Measurements from ENCODE around the gene GYPA.
"Not testable (repeated sequence)": the region's sequence is repeated elsewhere in the genome, so short reads cannot be mapped to it uniquely, and the experiment has no call there.

The GYPA gene

DNA sequence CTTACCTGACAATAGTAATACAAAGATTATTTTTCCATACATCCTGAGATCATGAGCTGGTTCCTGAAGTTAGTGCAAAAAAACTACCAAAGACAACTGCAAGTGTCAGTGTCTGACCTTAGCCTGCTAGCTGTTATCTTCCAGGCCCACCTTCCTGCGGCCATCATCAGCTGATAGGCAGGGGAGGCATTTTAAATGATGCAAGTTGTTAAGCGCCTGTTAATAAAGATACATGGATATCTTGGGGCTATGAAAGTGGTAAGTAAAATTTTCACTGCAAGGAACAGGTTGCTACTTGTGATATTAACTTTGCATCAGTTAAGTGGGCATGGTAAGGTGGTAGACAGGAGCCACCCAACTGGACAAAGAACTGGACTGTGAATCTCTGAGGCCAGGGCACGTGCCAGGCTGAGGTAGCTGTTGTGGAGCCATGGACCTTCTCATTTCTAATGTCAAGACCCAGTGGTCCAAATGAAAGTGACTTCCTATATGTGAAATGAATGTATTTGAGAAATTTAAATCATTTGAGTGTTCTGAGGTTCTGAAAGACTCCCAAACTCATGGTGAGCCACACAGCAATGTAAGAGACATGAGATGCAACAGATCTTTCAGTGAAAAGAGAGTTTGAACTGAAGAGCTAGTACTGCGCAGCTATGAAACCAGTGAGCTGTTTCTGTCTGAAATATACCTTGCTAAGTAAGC, at the start of gene GYPA:
GYPA (minus strand) TSS at position 125 of the 702 bp plus-strand sequence; CDS start at position 42, 83 bp downstream.
- DNase-seq (ENCODE audit: extremely low spot score); CTCF ChIA-PET; POLR2A ChIA-PET: not testable (repeated sequence)

DNA sequence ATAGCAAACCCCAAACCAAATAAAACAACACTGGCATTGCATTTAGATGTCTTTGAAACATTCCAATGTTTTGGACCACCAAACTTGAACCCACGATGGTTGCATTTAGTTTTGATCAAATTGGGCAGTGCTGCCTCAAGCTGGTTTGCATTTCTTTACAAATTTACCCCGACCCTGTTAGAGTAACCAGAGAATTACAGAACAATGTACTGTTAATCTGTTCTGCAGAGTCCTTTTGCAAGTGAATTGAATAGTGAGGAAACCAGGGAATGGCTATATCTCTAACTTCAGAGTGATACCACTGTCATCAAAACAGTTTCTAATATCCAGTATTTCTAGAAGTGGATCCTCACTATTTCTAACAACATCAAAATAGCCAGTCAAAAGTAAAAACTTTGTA, 49.5 kb upstream of the GYPA start:
- POLR2A ChIA-PET: no interaction called here
- TF ChIP-seq L3MBTL2 (conservative IDR thresholded peaks at IDR 0.05): no peak
- CTCF ChIA-PET: no interaction called here
- DNase-seq (ENCODE audit: extremely low spot score): no peak

GRCh38 chr4:144189121-144189520, 48.6 kb upstream of the GYPA start:
- no peak for DNase-seq (ENCODE audit: extremely low spot score)
- TF ChIP-seq NFRKB (IDR thresholded peaks at IDR 0.05) (no peak), HDGF (IDR thresholded peaks at IDR 0.05; ENCODE audit: borderline replicate concordance) (no peak), L3MBTL2 (conservative IDR thresholded peaks at IDR 0.05) (no peak), FOXA1 (IDR thresholded peaks at IDR 0.05) (no peak), PKNOX1 (IDR thresholded peaks at IDR 0.05) (no peak), LEF1 (IDR thresholded peaks at IDR 0.05; ENCODE audit: borderline replicate concordance) (no peak), SP1 (IDR thresholded peaks at IDR 0.05) (no peak), TARDBP (IDR thresholded peaks at IDR 0.05) (no peak), BHLHE40 (IDR thresholded peaks at IDR 0.05; ENCODE audit: borderline replicate concordance) (no peak), CTBP1 (IDR thresholded peaks at IDR 0.05; ENCODE audit: borderline replicate concordance) (no peak)
- POLR2A ChIA-PET: no interaction called here
- CTCF ChIA-PET: no interaction called here

- ChIA-PET CTCF (no interaction called here), POLR2A (no interaction called here)
- no peak for DNase-seq (ENCODE audit: extremely low spot score)
- TF ChIP-seq ELF4 (IDR thresholded peaks at IDR 0.05): no peak
- no peak for TF ChIP-seq CTBP1 (IDR thresholded peaks at IDR 0.05; ENCODE audit: borderline replicate concordance)
Observed at GRCh38 chr4:144185086-144185485, 44.6 kb upstream of the GYPA start.

- TF ChIP-seq FOXA1 (IDR thresholded peaks at IDR 0.05) (no peak), PKNOX1 (IDR thresholded peaks at IDR 0.05) (no peak), ELF4 (IDR thresholded peaks at IDR 0.05) (no peak), L3MBTL2 (conservative IDR thresholded peaks at IDR 0.05) (no peak), SUZ12 (IDR thresholded peaks at IDR 0.05) (no peak), FOXM1 (IDR thresholded peaks at IDR 0.05; ENCODE audit: borderline replicate concordance) (no peak), ARNT (IDR thresholded peaks at IDR 0.05) (no peak), NFRKB (IDR thresholded peaks at IDR 0.05) (no peak), LEF1 (IDR thresholded peaks at IDR 0.05; ENCODE audit: borderline replicate concordance) (no peak), TARDBP (IDR thresholded peaks at IDR 0.05) (no peak), BHLHE40 (IDR thresholded peaks at IDR 0.05; ENCODE audit: borderline replicate concordance) (no peak), FOXK2 (IDR thresholded peaks at IDR 0.05) (no peak), ZNF384 (IDR thresholded peaks at IDR 0.05) (no peak)
- POLR2A ChIA-PET: no interaction called here
Observed at GRCh38 chr4:144183165-144183564, 42.6 kb upstream of the GYPA start.

DNA sequence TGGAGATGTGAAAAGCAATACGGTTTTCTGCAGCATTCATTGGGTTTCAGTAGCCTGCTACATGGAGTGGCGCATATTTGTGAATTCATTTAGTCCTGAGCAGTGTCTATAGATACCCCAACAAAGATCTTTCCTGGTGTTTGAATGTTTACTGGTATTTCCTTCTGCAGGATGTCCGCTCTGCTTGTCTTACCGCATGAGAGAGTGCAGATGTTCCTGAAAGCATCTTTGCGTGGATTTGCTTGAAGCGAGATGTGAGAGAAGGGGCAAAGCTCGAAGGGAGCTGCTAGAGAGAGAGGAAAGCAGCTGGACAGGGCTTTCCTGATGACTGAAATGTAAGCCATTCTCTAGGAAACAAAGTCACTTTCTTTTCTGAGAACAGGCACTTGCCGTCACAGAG, 40.9 kb upstream of the GYPA start:
- ChIA-PET CTCF (no interaction called here), POLR2A (no interaction called here)
- TF ChIP-seq HDGF (IDR thresholded peaks at IDR 0.05; ENCODE audit: borderline replicate concordance) (no peak), FOXK2 (IDR thresholded peaks at IDR 0.05) (no peak), FOXM1 (IDR thresholded peaks at IDR 0.05; ENCODE audit: borderline replicate concordance) (no peak), NFRKB (IDR thresholded peaks at IDR 0.05) (no peak), LEF1 (IDR thresholded peaks at IDR 0.05; ENCODE audit: borderline replicate concordance) (no peak), ELF4 (IDR thresholded peaks at IDR 0.05) (no peak), CTBP1 (IDR thresholded peaks at IDR 0.05; ENCODE audit: borderline replicate concordance) (no peak), BHLHE40 (IDR thresholded peaks at IDR 0.05; ENCODE audit: borderline replicate concordance) (no peak), FOXA1 (IDR thresholded peaks at IDR 0.05) (no peak), L3MBTL2 (conservative IDR thresholded peaks at IDR 0.05) (no peak), TARDBP (IDR thresholded peaks at IDR 0.05) (no peak), SUZ12 (IDR thresholded peaks at IDR 0.05) (no peak), PKNOX1 (IDR thresholded peaks at IDR 0.05) (no peak), ARNT (IDR thresholded peaks at IDR 0.05) (no peak)
- no peak for DNase-seq (ENCODE audit: extremely low spot score)

More at GRCh38 chr4:144183165-144183564, 42.6 kb upstream of the GYPA start:
- no peak for DNase-seq (ENCODE audit: extremely low spot score)
- CTCF ChIA-PET: no interaction called here

DNA sequence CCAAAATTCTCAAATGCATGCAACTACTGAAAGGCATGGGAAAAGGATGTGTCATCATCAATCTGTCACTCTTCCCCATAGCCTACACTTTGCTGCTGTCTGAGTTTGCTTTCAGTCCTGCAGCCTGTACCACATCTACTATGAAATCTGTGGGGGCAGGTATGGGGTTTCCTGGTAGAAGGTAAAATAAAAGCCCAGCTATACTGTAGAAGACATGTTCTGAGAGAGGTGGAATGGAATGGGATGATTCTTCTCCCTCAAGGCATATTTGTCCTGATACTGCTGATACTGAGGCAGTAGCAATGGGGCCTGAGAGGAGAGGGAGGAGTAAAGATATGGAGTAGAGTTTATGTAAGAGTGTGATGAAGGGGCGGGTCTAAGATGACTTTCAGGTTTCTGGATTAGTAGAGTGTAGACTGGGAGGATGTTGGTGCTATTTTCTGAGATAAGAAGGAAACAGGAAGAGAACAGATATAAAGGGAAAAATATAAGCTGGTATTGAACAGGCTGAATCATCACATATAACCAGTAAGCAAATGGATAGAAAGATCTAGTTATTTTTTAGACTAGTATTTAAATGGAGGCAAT, 38.7 kb upstream of the GYPA start:
- no peak for DNase-seq (ENCODE audit: extremely low spot score)
- POLR2A ChIA-PET: no interaction called here

More for the DNA sequence above, 38.7 kb upstream of the GYPA start:
- no peak for TF ChIP-seq ELF4 (IDR thresholded peaks at IDR 0.05)
- TF ChIP-seq SUZ12 (IDR thresholded peaks at IDR 0.05): no peak
- TF ChIP-seq SP1 (IDR thresholded peaks at IDR 0.05): no peak
- no peak for TF ChIP-seq HDGF (IDR thresholded peaks at IDR 0.05; ENCODE audit: borderline replicate concordance)
- CTCF ChIA-PET: no interaction called here

Measured in HEK293T (cell line).